ENCODE measurements around the gene ZGLP1.

Gene ZGLP1

DNA sequence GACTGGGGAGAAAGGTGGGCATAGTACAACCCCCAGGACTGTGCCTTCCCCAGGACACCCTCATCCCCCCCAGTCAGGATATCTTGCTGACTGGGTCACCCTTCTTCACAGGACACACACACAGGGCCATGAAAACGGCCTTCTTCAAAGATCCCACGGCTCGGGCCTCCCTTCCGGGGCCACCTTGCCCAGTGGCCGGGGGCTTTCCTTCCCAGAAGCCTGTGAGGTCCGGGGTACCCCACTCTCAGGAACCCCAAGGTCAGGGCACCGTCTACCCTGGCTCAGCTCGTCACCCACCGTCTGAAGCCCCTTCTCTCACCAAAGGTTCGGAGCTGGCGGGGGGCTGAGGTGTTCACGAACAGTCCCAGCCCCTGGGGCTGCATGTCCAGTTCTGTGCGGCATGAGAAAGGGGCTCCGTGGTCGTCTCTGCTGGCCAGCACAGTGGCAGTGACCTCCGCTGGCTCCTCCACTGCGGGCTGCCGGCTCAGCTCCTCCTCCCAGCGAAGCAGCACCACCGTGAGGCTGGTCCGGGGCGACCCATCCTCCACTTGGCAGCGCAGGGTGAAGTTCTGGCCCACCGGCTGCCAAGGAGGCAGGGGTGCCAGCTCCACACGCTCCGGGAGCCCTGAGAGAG, 25.9 kb upstream of the ZGLP1 start:
- peaks cover 29% of the 10 kb centered on the region for H3K36me3 ChIP-seq
- no peak overlapping the region for H3K4me3 ChIP-seq (ENCODE audit: low read depth, low read length)
- no peaks in the 10 kb centered on the region for H3K27me3 ChIP-seq (ENCODE audit: insufficient read depth, low read depth, severe bottlenecking)
- DNase-seq, result no peak
- TF ChIP-seq, protein P1, sequence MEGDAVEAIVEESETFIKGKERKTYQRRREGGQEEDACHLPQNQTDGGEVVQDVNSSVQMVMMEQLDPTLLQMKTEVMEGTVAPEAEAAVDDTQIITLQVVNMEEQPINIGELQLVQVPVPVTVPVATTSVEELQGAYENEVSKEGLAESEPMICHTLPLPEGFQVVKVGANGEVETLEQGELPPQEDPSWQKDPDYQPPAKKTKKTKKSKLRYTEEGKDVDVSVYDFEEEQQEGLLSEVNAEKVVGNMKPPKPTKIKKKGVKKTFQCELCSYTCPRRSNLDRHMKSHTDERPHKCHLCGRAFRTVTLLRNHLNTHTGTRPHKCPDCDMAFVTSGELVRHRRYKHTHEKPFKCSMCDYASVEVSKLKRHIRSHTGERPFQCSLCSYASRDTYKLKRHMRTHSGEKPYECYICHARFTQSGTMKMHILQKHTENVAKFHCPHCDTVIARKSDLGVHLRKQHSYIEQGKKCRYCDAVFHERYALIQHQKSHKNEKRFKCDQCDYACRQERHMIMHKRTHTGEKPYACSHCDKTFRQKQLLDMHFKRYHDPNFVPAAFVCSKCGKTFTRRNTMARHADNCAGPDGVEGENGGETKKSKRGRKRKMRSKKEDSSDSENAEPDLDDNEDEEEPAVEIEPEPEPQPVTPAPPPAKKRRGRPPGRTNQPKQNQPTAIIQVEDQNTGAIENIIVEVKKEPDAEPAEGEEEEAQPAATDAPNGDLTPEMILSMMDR (IDR thresholded peaks at IDR 0.05; ENCODE audit: low read depth, low read length), result no peak
- H3K9me3 ChIP-seq (ENCODE audit: severe bottlenecking), result no peaks in the 10 kb centered on the region
- peak overlapping the region; percentile 24; the same call in 1 of the 2 replicates for H3K27ac ChIP-seq

DNA sequence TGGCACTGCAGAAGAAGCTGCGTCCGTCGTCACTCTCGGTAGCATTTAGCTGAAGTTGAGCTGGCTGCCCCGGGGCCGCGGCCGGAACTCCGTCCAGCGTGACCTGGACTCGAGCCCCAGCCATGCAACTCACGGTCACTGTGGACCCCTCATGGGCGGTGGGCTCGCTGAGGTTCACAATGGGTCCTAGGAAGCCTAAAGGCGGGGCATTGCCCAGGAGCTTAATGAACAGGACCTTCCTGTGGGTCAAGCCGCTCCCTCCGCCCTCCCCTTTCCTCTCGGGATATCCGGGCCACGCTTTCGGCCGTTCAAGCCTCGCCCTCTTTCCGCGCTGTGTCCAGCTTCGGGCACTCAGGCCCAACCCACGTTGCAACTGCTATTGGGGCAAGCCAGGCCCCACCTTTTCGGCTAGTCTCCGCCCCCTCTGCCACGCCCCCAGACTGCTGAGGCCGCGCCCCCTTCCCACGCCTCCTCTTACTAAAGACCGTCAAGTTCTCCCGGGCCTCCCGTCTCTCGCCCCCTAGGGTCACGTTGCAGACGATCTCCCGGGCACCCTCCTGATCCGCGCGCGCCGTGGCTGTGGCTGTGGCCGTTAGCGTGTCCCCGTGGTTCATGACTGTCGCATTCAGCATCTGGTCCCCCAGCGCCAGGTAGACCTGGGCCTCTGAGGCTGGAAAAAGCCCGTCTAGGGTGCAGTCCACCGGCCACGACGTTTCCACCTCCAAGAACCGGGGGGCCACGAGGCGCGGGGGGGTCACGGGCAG, 25.2 kb upstream of the ZGLP1 start:
- Histone ChIP-seq H3K27me3 (ENCODE audit: insufficient read depth, low read depth, severe bottlenecking) (no peaks in the 10 kb centered on the region), H3K9me3 (ENCODE audit: severe bottlenecking) (no peaks in the 10 kb centered on the region), H3K36me3 (peaks cover 36% of the 10 kb centered on the region), H3K4me3 (ENCODE audit: low read depth, low read length) (no peak overlapping the region), H3K27ac (peak overlapping the region; percentile 99; the same call in 1 of the 2 replicates)
- TF ChIP-seq, protein P1 (IDR thresholded peaks at IDR 0.05; ENCODE audit: low read depth, low read length), result no peak
- peak; percentile 62 for DNase-seq

GRCh38 chr19:10333758-10334587, 24.4 kb upstream of the ZGLP1 start:
- H3K27ac ChIP-seq, result peak overlapping the region; percentile 99
- no peak for DNase-seq
- TF ChIP-seq, protein P1 (IDR thresholded peaks at IDR 0.05; ENCODE audit: low read depth, low read length), result no peak
- H3K9me3 ChIP-seq (ENCODE audit: severe bottlenecking), result no peaks in the 10 kb centered on the region
- peaks cover 44% of the 10 kb centered on the region for H3K36me3 ChIP-seq
- peak overlapping the region; percentile 74 for H3K4me3 ChIP-seq (ENCODE audit: low read depth, low read length)
- H3K27me3 ChIP-seq (ENCODE audit: insufficient read depth, low read depth, severe bottlenecking), result no peaks in the 10 kb centered on the region

GRCh38 chr19:10332965-10333757, 23.5 kb upstream of the ZGLP1 start, which contains the start of gene RAVER1:
RAVER1 (minus strand) TSS chr19:10333529; CDS start chr19:10333507, 22 bp downstream.
- TF ChIP-seq, protein P1 (IDR thresholded peaks at IDR 0.05; ENCODE audit: low read depth, low read length), result no peak
- H3K36me3 ChIP-seq, result peaks cover 52% of the 10 kb centered on the region
- H3K27ac ChIP-seq, result peak within 1 kb of the TSS; percentile 99
- no peaks in the 10 kb centered on the region for H3K27me3 ChIP-seq (ENCODE audit: insufficient read depth, low read depth, severe bottlenecking)
- H3K9me3 ChIP-seq (ENCODE audit: severe bottlenecking), result no peaks in the 10 kb centered on the region
- DNase-seq, result peak; percentile 98
- peak within 1 kb of the TSS; percentile 74 for H3K4me3 ChIP-seq (ENCODE audit: low read depth, low read length)
